GM12873 (cell line): ENCODE data around the gene NR2E1.
A peak's percentile ranks its signal among the peaks of the same experiment; 100 is the strongest.

Experiments
- CTCF ChIP-seq: IDR thresholded peaks from 2 replicates; pipeline ENCODE4 v1.5.1; 2012; ENCODE audit warnings: low read depth, mild to moderate bottlenecking, moderate library complexity, low read length, control low read depth; ENCODE audit not compliant: insufficient read depth; ENCODE audit errors: missing control alignments

NR2E1 gene

GRCh38 chr6:108156938-108157233 lies 8.9 kb upstream of the NR2E1 start:
- TF ChIP-seq CTCF: no peak

GRCh38 chr6:108157234-108157980 lies 8.4 kb upstream of the NR2E1 start:
- no peak for TF ChIP-seq CTCF

- no peak for TF ChIP-seq CTCF
These were observed 7.8 kb upstream of the NR2E1 start for GRCh38 chr6:108157981-108158525.

- TF ChIP-seq CTCF: no peak
These were observed 5.8 kb upstream of the NR2E1 start for GRCh38 chr6:108159981-108160380.

GRCh38 chr6:108161724-108162282 lies 4.0 kb upstream of the NR2E1 start:
- TF ChIP-seq CTCF: no peak

GRCh38 chr6:108163267-108163643 lies 2.6 kb upstream of the NR2E1 start:
- peak; percentile 53 for TF ChIP-seq CTCF

GRCh38 chr6:108163644-108164542 lies 1.9 kb upstream of the NR2E1 start:
- no peak for TF ChIP-seq CTCF
